Measurements from ENCODE around the gene MSH5.

Gene MSH5

DNA sequence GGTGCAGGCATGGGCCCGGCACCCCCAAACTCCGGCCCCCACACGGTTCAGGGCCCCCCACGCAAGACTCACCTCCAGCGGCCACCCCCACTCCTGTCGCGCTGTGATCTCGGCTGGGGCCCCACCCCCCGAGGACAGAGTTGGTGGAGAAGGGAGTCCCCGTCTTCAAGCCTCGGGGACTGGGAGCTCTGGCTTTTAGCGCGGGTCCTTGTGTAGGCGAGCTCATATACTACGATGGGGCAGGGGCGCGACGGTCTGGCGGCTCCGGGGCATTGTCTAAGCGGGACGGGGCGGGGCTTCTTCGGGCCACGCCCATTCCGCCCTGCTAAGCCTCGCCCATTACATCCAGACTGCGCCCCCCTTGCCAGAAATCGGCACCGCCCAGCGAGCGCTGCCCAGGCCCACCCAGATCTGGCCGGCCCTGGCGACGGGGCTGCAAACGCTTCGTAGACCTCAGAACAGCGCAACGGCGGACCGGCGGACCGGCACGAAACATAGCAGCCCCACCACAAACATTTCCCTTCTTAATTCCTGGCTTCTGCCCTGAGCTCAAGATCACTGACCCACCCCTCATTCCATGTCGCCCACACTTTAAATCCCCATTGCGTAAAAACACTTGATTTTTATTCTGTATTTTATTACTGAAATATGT lies 9.7 kb upstream of the MSH5 start:
- DNase-seq (ENCODE audit: low read depth): peak; percentile 78
- TF ChIP-seq, protein P1, sequence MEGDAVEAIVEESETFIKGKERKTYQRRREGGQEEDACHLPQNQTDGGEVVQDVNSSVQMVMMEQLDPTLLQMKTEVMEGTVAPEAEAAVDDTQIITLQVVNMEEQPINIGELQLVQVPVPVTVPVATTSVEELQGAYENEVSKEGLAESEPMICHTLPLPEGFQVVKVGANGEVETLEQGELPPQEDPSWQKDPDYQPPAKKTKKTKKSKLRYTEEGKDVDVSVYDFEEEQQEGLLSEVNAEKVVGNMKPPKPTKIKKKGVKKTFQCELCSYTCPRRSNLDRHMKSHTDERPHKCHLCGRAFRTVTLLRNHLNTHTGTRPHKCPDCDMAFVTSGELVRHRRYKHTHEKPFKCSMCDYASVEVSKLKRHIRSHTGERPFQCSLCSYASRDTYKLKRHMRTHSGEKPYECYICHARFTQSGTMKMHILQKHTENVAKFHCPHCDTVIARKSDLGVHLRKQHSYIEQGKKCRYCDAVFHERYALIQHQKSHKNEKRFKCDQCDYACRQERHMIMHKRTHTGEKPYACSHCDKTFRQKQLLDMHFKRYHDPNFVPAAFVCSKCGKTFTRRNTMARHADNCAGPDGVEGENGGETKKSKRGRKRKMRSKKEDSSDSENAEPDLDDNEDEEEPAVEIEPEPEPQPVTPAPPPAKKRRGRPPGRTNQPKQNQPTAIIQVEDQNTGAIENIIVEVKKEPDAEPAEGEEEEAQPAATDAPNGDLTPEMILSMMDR (IDR thresholded peaks at IDR 0.05; ENCODE audit: insufficient read depth, low read depth, low read length, missing control alignments): no peak

DNA sequence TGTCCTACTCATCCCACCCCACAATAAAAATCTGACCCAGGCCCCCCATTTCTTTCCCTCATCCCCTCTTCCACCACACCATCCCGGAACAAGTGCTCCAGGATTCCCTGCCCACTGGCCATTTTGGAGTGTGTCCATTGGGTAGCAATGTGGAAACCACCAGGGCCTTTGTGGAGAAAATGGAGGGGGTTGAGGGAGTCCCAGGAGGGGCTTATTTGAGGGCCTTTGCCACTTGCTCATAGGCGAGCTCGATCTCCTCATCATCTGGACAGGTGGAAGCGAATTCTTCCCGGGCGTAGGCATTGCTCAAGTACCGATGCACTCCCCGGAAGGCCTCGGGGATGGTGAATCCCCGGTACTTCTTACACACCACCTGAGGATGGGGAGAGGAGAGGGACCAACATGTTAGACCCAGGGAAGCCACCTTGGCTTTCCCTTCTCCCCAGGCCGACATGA lies 9.1 kb upstream of the MSH5 start:
- no peak for DNase-seq (ENCODE audit: low read depth)
- no peak overlapping the region for H3K4me3 ChIP-seq (ENCODE audit: low read depth, low read length)
- TF ChIP-seq, protein P1 (IDR thresholded peaks at IDR 0.05; ENCODE audit: insufficient read depth, low read depth, low read length, missing control alignments): no peak

More for the DNA sequence above, 9.7 kb upstream of the MSH5 start:
- H3K4me3 ChIP-seq (ENCODE audit: low read depth, low read length): peak overlapping the region; percentile 49

DNA sequence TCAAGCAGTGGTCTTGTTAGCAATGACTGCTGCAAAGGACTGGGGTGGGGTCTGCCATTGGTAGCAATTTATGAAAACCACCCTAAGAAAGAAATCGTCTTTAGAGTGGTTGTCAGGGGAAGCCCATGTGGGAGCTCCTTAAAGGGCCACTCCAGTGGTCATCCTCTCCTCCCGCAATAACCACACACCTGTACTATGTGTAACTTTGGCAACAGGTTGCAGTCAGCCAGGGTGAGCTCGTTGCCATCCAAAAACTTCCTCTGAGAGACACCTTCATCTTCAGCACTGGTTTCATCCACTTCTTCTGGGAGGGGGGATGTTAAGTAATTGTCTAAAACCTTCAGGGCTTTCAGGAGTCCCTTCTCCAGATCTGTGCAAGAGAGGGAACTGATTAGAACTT lies 7.8 kb upstream of the MSH5 start:
- TF ChIP-seq, protein P1 (IDR thresholded peaks at IDR 0.05; ENCODE audit: insufficient read depth, low read depth, low read length, missing control alignments): no peak
- DNase-seq (ENCODE audit: low read depth): no peak
- H3K4me3 ChIP-seq (ENCODE audit: low read depth, low read length): no peak overlapping the region

DNA sequence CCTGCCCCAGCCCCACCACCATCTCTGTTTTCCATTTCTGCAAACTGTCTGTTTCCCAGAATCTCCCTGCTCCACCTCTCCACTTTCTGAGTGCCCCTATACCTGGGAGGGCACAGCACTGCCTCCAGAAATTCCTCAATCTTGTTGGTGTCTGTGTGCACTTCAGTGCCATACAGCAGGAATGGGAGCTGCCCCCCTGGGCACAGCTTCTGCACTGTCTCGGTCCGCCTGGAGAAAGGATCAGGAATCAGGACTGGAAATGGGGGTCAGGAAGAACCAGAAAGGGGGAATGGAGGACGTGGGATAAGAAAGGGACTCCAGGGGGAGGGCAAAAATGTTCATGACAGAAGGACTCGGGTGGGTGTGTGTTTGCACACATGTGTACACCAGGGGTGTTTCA lies 6.1 kb upstream of the MSH5 start:
- no peak overlapping the region for H3K4me3 ChIP-seq (ENCODE audit: low read depth, low read length)
- no peak for DNase-seq (ENCODE audit: low read depth)
- TF ChIP-seq, protein P1 (IDR thresholded peaks at IDR 0.05; ENCODE audit: insufficient read depth, low read depth, low read length, missing control alignments): no peak

DNA sequence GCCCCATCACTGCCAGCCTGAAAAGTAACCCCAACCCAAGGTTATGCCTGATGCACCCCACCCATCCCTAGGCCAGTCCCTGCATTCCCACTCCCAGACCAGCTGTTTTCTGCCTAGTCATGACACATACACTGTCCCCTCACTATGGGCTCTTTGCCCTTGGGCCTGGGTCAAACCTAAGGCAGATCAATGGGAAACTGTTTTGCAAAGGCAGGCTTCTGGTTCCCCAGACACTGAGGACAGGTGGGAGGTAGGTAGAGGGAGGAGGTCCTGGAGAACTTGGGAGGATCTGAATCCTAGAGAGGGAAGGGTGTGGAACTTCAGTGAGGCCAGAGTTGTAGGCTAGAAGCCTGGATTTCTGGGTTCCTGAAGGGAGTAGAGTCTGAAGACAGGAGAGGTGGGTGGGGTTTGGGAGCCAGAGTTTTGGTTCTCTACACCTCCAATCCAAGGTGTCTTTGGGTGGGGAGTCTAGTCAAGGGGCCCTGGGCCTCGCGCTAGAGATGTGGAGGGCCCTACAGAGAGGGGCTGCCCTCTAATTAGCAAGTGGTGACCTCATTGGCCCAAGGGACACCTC lies 5.5 kb upstream of the MSH5 start:
- no peak for DNase-seq (ENCODE audit: low read depth)
- TF ChIP-seq, protein P1 (IDR thresholded peaks at IDR 0.05; ENCODE audit: insufficient read depth, low read depth, low read length, missing control alignments): no peak
- H3K4me3 ChIP-seq (ENCODE audit: low read depth, low read length): peak overlapping the region; percentile 97

DNA sequence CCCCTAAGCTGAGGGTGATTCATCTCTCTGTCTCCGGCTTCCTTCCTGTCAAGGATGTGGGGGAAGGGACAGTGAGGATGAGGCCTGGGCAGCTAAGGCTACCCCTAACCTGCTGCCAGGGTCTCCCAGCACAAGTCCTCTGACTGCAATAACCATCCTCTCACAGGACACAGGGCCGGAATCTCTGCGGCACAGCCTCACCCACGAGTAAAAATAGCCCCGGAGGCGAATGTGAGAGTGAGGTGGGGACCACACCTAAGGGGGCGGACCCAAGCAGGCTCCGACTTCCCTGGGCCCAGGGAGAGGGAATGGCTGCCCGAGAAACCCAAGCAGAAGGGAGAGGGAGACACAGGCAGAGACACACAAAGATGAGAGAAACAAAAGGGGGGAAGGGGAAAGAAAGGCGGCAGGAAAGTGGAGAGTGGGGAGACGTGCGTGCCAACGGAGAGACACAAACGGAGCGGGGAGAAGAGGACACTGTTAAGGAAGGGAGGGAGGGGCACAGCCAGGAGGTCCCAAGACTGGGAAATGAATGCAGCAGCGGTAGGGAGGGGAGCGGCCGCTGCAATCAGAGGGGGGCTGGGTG lies 4.9 kb upstream of the MSH5 start:
- peak overlapping the region; percentile 97 for H3K4me3 ChIP-seq (ENCODE audit: low read depth, low read length)
- TF ChIP-seq, protein P1 (IDR thresholded peaks at IDR 0.05; ENCODE audit: insufficient read depth, low read depth, low read length, missing control alignments): no peak
- peak; percentile 88 for DNase-seq (ENCODE audit: low read depth)
